Muscle of arm (tissue), 14 donors: Measurements from ENCODE around the gene BHLHA15. TPM values are rescaled to one million over a fixed set of nuclear protein-coding genes. Genes with fewer than 3 reads are reported as not detected.
A peak's percentile ranks its signal among the peaks of the same experiment; 100 is the strongest.

Experiments
- DNase-seq: peaks from one replicate; pipeline ENCODE4 v3.0.0-alpha.2; 2013
- long read RNA-seq, 11 donors: transcript quantifications; one replicate each; lab custom pipeline, GENCODE V29; 2026
- polyA plus RNA-seq, 12 donors: library from polyadenylated mRNA; unstranded; fragments of 120-200 nt; gene quantifications; one replicate each; pipeline ENCODE4 v1.2.1, GENCODE V29; 2013; ENCODE audit not compliant: insufficient read length in 12 of 12

The BHLHA15 gene
- polyA plus RNA-seq = under 1 TPM in 7 of 12 donors, not detected in 5; 0.21 to 0.68 (median 0.35) TPM
- long read RNA-seq, donor 1 = 0 reads
- long read RNA-seq, donor 2, partial matches to known transcripts = 0 of 1 reads
- long read RNA-seq, donor 2, other reads (novel, unspliced or antisense) = 0 of 1 reads
- long read RNA-seq, donor 3 = 0 reads
- long read RNA-seq, donor 4, partial matches to known transcripts = 0 of 1 reads
- long read RNA-seq, donor 4, other reads (novel, unspliced or antisense) = 0 of 1 reads
- long read RNA-seq, donor 5, partial matches to known transcripts = 0 of 2 reads
- long read RNA-seq, donor 5, other reads (novel, unspliced or antisense) = 0 of 2 reads
- long read RNA-seq, donor 6 = 0 reads
- long read RNA-seq, donor 7, partial matches to known transcripts = 0 of 1 reads
- long read RNA-seq, donor 7, other reads (novel, unspliced or antisense) = 0 of 1 reads
- long read RNA-seq, donor 8, partial matches to known transcripts = 0 of 1 reads
- long read RNA-seq, donor 8, other reads (novel, unspliced or antisense) = 0 of 1 reads
- long read RNA-seq, donor 9 = 0 reads
- long read RNA-seq, donor 10 = 0 reads
- long read RNA-seq, donor 11 = 0 reads

- DNase-seq = no peak
Measured at GRCh38 chr7:98211221-98211675, at the start of gene BHLHA15. BHLHA15 (plus strand) TSS chr7:98211439; CDS start chr7:98212310, 871 bp downstream.

- DNase-seq = no peak
Measured at GRCh38 chr7:98162758-98163157, 48.5 kb upstream of the BHLHA15 start.

GRCh38 chr7:98163269-98163668 lies 48.0 kb upstream of the BHLHA15 start:
- DNase-seq = no peak

GRCh38 chr7:98163704-98164494 lies 47.3 kb upstream of the BHLHA15 start:
- DNase-seq = no peak

- no peak for DNase-seq
Measured at GRCh38 chr7:98165827-98166667, 45.2 kb upstream of the BHLHA15 start.

- DNase-seq = no peak
Measured at GRCh38 chr7:98166668-98166970, 44.6 kb upstream of the BHLHA15 start.

- DNase-seq = no peak
Measured at GRCh38 chr7:98167653-98168052, 43.6 kb upstream of the BHLHA15 start.

- DNase-seq = peak; percentile 53
Measured at GRCh38 chr7:98168181-98168903, 42.9 kb upstream of the BHLHA15 start.

- no peak for DNase-seq
Measured at GRCh38 chr7:98168904-98169621, 42.2 kb upstream of the BHLHA15 start.

GRCh38 chr7:98170966-98171365 lies 40.3 kb upstream of the BHLHA15 start:
- DNase-seq = no peak

GRCh38 chr7:98171449-98171848 lies 39.8 kb upstream of the BHLHA15 start:
- DNase-seq = no peak

GRCh38 chr7:98174334-98175259 lies 36.6 kb upstream of the BHLHA15 start:
- no peak for DNase-seq

GRCh38 chr7:98175260-98175940 lies 35.8 kb upstream of the BHLHA15 start:
- DNase-seq = no peak

GRCh38 chr7:98177553-98177952 lies 33.7 kb upstream of the BHLHA15 start:
- DNase-seq = no peak

- no peak for DNase-seq
Measured at GRCh38 chr7:98178321-98178720, 32.9 kb upstream of the BHLHA15 start.

GRCh38 chr7:98178762-98179490 lies 32.3 kb upstream of the BHLHA15 start:
- DNase-seq = no peak

- DNase-seq = no peak
Measured at GRCh38 chr7:98180751-98181150, 30.5 kb upstream of the BHLHA15 start.

GRCh38 chr7:98185101-98185500 lies 26.1 kb upstream of the BHLHA15 start:
- no peak for DNase-seq
